ES-I3 (cell line): ENCODE data around the gene LMNTD1.
"Not testable (repeated sequence)": the region's sequence is repeated elsewhere in the genome, so short reads cannot be mapped to it uniquely, and the experiment has no call there.

Experiments used
- H3K36me3 ChIP-seq: 2 replicates; pipeline ENCODE4 v1.6.1; 2013; ENCODE audit warnings: mild to moderate bottlenecking, low read length, control low read depth, moderate library complexity; ENCODE audit not compliant: insufficient read depth
- H3K4me1 ChIP-seq: 2 replicates; pipeline ENCODE4 v1.6.1; 2013; ENCODE audit warnings: mild to moderate bottlenecking, control low read depth, low read length; ENCODE audit not compliant: insufficient read depth
- H3K9ac ChIP-seq: 2 replicates; pipeline ENCODE4 v1.6.1; 2013; ENCODE audit warnings: low read depth, mild to moderate bottlenecking, low read length, moderate library complexity
- H3K9me3 ChIP-seq: 2 replicates; pipeline ENCODE4 v1.6.1; 2013; ENCODE audit warnings: mild to moderate bottlenecking, low read length, moderate library complexity; ENCODE audit not compliant: control insufficient read depth, insufficient read depth

Gene LMNTD1, protein sequence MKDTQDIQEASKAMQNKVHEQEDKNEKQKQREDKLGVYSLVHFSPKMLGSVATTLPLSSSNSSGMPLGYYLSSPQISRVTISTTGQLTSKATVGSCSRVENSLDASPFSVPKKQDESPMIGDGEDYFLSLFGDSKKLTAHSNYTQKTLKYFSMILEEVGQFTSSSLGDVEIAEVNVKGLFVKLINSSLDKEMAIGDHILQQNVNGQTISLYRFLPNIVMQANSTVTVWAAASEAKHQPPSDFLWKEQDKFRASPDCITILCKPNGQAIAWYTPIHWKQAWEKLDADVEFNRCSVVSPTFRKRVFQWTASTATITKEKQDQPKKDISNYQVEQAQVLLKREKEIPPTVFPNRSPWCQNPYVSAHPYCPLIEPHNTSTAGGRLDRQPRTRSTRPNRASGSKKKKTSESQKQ

DNA sequence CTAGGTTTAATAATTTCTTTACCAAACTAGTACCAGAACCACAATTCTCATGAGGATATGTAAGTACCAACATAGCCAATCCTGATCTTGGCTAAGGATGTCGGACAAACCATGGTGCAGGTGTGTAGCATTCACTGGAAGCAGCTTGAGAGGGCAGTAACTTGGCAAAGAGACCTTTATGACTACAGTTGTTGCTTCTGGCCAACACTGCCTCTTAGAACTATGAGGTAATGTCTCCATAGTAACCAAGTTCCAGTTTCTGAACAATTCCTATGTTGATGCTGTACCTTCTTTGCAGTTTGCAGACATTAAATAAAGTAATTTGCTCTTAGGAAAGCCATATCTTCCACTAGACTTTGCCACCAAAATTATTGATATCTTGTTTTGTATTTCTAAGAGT is at the start of gene LMNTD1:
Gene LMNTD1 (minus strand): TSS at position 186 of the 400 bp plus-strand sequence. CDS start 324 bp downstream, outside the sequence.
- no peak within 1 kb of the TSS for H3K9ac ChIP-seq
- no peaks in the 10 kb centered on the region for H3K9me3 ChIP-seq
- H3K4me1 ChIP-seq: no peaks in the 10 kb centered on the region
- no peaks in the 10 kb centered on the region for H3K36me3 ChIP-seq

DNA sequence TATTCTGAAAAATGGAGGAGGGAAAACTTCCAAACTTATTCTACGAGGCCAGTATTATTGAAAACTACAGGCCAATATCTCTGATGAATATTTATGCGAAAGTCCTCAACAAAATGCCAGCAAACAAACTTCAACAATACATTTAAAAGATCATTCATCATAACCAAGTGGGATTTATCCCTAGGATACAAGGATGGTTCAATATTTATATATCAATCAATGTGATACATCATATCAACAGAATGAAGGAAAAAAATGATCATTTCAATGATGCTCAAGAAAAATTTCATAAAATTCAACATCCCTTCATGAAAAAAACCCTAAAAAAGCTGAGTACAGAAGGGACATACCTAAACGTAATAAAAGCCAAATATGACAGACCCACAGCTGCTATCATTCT is 45.9 kb upstream of the LMNTD1 start:
- Histone ChIP-seq H3K36me3 (no peaks in the 10 kb centered on the region), H3K9me3 (no peaks in the 10 kb centered on the region), H3K4me1 (no peaks in the 10 kb centered on the region), H3K9ac (no peak overlapping the region)

DNA sequence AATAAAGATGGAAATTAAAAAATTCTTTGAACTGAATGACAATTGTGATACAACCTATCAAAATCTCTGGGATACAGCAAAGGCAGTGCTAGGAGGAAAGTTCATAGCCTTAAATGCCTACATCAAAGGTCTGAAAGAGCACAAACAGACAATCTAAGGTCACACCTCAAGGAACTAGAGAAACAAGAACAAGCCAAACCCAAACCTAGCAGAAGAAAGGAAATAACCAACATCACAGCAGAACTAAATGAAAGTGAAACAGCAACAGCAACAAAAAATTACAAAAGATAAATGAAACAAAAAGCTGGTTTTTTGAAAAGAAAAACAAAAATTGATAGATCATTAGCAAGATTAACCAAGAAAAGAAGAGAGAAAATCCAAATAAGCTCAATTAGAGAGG is 42.4 kb upstream of the LMNTD1 start:
- not testable (repeated sequence) for H3K9me3 ChIP-seq, H3K4me1 ChIP-seq, H3K9ac ChIP-seq, H3K36me3 ChIP-seq

DNA sequence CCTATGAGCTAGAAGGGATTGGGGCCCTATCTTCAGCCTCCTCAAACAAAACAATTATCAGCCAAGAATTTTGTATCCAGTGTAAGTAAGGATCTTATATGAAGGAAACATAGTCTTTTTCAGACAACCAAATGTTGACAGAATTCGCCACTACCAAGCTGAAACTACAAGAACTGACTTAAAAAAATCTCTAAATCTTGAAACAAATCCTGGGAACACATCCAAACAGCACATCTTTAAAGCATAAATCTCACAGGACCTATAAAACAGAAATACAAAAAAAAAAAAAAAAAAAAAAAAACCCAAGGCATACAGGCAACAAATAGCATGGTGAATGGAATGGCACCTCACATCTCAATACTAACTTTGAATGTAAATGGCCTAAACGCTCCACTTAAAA is 41.3 kb upstream of the LMNTD1 start:
- Histone ChIP-seq H3K9me3 (no peaks in the 10 kb centered on the region), H3K9ac (no peak overlapping the region), H3K4me1 (no peaks in the 10 kb centered on the region), H3K36me3 (no peaks in the 10 kb centered on the region)

DNA sequence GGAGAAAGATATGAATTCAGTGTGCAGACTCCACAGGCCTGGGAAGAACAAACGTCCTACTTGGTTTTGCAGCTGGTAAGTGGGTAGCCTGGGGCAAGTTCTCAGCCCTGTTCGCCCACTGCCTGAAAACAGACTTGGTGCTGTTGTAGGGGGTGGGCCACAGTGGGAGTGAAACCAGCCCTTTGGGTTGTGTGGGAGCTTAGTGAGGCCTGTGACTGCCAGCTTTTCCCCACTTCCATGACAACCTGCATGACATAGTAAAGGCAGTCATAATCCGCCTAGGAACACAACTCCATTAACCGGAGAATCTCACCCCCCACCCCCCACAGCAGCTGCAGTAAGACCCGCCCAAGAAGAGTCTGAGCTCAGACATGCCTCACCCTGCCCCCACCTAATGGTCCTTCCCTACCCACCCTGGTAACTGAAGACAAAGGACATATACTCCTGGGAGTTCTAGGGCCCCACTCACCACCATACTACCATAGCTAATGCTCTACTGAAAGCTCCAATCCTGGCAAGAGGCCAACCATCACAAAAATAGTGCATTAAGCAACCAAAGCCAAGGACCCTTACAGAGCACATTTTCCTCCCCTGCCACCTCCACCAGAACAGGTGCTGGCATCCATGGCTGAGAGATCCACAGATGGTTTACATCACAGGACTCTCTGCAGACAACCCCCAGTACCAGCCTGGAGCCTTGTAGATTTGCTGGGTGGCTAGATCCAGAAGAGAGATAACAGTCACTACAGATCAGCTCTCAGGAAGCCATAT is 39.8 kb upstream of the LMNTD1 start:
- Histone ChIP-seq H3K4me1 (no peaks in the 10 kb centered on the region), H3K9ac (no peak overlapping the region), H3K36me3 (no peaks in the 10 kb centered on the region), H3K9me3 (no peaks in the 10 kb centered on the region)

DNA sequence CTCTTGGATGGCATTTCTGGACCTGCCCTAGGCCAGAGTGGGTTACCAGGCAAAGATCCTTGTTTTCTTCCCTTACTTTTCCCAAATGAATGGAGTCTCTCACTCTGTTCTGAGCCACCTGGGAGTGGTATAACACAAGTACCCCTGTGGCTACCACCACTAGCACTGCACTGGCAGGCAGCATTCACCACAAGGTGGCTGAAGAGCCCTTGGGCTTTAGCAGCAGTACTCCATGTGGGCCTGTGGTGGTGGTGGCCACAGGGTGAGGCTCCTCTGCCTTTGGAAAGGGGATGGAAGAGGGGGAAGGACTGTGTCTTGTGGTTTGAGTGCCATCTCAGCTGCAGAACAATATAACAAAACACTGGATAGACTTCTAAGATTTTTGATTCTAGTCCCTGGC is 38.1 kb upstream of the LMNTD1 start:
- H3K36me3 ChIP-seq: no peaks in the 10 kb centered on the region
- no peaks in the 10 kb centered on the region for H3K4me1 ChIP-seq
- H3K9ac ChIP-seq: no peak overlapping the region
- H3K9me3 ChIP-seq: no peaks in the 10 kb centered on the region

DNA sequence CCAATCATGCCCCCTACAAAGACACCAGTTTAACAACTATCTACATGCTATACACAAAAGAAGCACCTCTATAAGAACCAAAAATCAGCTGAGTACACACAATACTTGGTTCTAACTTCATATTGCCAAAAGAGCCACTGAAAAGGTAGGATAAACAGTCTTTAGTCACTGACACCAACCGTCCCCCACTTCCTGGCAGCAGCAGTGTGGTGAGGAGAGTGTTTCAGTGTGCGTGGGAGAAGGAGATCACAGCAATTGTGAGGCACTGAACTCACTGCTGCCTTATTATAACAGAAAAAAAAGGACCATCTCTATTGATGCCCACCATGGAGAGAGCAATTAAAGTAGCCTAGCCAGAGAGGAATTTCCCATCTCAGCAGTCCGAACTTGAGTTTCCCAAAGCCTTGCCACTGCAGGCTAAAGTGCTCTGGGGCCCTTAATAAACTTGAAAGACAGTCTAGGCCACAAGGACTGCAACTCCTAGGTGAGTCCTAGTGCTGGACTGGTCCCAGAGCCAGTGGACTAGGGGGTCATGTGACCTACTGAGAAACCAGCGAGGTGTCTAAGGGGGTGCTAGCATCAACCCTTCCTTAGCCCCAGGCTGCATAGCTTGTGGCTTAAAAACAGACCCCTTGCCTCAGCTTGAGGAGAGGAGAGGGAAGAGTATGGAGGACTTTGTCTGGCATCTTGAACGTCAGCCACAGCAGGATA is 37.1 kb upstream of the LMNTD1 start:
- Histone ChIP-seq H3K36me3 (no peaks in the 10 kb centered on the region), H3K4me1 (no peaks in the 10 kb centered on the region), H3K9me3 (no peaks in the 10 kb centered on the region), H3K9ac (no peak overlapping the region)

DNA sequence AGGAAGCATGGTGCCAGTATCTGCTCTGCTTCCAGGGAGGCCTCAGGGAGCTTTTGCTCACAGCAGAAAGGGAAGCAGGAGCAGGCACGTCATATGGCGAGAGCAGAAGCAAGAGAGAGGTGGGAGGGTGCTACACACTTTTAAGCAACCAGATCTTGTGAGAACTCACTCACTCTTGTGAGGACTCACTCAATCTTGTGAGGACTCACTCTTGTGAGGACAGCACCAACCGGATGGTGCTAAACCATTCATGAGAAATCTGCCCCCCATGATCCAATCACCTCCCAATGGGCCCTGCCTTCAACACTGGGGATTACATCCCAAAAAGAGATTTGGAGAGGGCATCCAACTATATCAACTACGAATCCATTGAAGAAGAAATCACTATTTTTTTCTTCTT is 34.3 kb upstream of the LMNTD1 start:
- H3K9me3 ChIP-seq: no peaks in the 10 kb centered on the region
- H3K9ac ChIP-seq: no peak overlapping the region
- no peaks in the 10 kb centered on the region for H3K4me1 ChIP-seq
- H3K36me3 ChIP-seq: no peaks in the 10 kb centered on the region

DNA sequence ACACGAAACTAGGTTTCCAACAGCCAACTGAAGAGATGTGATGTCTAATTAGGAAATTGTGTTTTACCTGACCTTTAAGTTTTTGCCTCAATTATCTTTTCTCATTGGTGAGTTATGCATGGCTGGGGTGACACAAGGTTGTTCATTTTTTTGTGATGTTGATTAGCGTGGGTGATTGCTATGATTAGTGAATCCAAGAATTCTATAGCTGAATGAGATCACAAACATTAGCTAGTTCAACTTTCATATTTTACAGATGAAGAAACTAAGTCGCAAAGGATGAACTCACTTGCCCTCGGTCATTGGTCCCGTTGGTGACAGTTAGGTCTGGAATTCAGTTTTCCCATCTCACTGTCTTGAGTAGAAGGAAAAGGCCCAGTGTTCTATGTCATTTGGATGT is 32.6 kb upstream of the LMNTD1 start:
- Histone ChIP-seq H3K4me1 (no peaks in the 10 kb centered on the region), H3K9me3 (no peaks in the 10 kb centered on the region), H3K36me3 (no peaks in the 10 kb centered on the region), H3K9ac (no peak overlapping the region)

DNA sequence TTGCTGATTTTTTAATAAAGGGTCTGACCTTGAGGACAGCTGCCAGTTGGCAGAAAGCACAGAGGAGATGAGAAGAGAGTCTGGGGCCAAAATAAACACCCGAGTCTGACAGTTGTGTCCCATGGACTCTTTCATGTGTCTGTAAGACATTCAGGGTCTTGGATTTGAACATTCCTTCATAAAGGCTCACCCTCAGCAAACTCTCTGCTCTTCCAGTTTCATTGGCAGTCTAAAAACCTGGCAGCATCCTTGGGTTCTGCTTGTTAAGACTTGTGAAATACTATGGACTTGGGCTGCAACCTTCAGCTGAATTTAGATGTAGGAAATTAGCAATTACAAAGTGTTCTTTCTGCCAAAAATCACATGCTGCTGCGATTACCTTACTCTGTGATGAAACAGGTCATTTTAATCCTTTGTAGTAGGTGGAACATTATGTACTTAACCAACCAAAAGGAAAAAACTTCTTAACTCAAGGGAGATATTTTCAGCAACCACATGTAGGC is 32.0 kb upstream of the LMNTD1 start:
- H3K9me3 ChIP-seq: no peaks in the 10 kb centered on the region
- H3K4me1 ChIP-seq: no peaks in the 10 kb centered on the region
- H3K9ac ChIP-seq: no peak overlapping the region
- H3K36me3 ChIP-seq: no peaks in the 10 kb centered on the region

DNA sequence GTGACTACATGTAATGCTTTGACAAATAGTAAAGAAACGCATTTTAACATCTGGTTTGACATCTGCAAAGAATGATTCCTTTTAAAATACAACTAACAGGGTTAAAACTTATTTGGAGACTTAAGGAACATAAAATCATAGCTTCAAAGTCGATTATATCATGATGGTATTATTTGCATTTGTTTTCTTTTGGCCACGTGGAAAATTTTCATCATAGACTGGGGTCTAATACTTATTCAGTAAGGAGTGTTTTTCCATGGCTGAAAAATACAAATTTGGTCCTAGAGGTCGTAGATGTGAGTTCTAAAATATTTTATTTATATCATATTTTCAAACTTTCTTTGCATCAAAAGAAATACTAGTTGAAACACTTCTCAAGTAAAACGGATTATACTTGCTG is 31.5 kb upstream of the LMNTD1 start:
- no peak overlapping the region for H3K9ac ChIP-seq
- no peaks in the 10 kb centered on the region for H3K36me3 ChIP-seq
- H3K9me3 ChIP-seq: no peaks in the 10 kb centered on the region
- no peaks in the 10 kb centered on the region for H3K4me1 ChIP-seq

DNA sequence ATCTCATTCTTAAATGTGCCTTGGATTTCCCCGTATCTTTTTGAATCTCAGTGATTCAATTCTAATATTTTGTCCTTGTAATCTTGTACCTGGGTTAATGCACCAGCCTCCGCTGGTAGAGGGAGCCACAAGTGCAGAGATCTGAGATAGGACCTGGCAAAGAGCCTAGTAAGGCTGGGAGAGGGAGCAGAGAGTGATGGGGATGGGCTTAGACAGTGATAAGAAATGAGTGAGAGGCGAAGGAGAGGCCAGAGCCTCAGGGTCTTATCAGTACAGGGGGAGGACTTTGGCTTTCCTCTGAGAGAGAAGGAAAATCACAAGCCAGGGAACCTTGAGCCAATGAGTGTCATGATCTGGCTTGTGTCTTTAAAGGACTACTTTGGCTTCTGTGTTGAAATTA is 30.5 kb upstream of the LMNTD1 start:
- Histone ChIP-seq H3K9ac (no peak overlapping the region), H3K9me3 (no peaks in the 10 kb centered on the region), H3K4me1 (no peaks in the 10 kb centered on the region), H3K36me3 (no peaks in the 10 kb centered on the region)

DNA sequence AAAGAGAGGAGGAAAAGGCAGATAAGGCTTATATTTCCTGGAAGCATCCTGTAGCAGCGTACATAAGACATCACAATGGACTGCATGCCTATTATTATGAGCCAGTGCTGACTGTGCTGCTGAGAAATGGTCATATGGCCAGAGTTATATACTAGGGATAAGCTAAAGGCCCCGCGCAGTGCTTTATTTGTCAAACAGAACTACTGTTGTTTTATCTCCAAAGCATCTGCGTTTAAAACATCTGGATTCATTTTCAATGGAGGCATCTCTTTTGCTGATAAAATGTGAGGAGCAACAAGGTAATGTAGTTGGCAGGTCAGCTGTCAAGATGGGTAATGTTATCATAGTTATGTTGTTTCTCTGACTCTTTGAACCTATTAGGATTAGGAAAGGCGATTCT is 28.0 kb upstream of the LMNTD1 start:
- H3K4me1 ChIP-seq: no peaks in the 10 kb centered on the region
- no peaks in the 10 kb centered on the region for H3K36me3 ChIP-seq
- H3K9me3 ChIP-seq: no peaks in the 10 kb centered on the region
- H3K9ac ChIP-seq: no peak overlapping the region

DNA sequence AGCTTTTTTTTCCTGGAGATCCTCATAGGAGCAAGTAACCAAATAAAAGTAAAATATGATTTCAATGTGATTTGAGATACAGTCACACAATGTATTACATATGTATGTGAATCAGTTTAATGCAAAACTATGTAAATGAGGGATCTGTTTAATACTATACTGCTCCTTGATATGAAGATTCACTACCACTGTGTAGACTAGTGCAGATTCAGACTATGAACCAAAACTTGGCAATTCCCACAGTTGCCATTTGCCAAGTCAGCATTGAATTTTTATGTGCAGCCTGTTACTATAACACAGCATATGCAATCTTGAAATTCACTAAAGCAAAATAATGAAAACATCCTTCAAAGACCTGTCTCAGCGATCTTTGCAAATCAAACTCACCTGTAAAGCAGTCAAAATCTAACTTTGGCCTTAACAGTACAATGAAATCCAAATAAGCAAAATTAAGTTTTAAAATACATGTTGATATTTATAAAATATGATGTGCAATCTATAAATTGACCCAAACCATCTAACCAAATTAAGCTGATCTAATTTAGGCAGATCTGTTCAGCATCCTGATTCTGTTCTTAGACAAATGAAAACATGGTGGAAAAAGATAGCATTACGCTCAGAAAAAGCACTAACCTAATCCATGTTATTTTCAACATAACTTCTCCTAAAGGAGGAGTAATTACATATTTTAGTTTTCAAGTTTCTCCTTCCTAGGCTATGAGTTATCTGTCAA is 25.5 kb upstream of the LMNTD1 start:
- H3K9me3 ChIP-seq: no peaks in the 10 kb centered on the region

More for the DNA sequence above, 25.5 kb upstream of the LMNTD1 start:
- no peaks in the 10 kb centered on the region for H3K36me3 ChIP-seq
- H3K9ac ChIP-seq: no peak overlapping the region
- no peaks in the 10 kb centered on the region for H3K4me1 ChIP-seq
